HCT116 (cell line): ENCODE measurements around the gene CELF4. TPM values are rescaled to one million over a fixed set of nuclear protein-coding genes. Genes with fewer than 3 reads are reported as not detected.

Experiments
- ATAC-seq: fragments of 200-7000 bp; cut with Tn5 transposase; 2 replicates; pipeline ENCODE4 v1.9.1; 2020; ENCODE audit warnings: mild to moderate bottlenecking, moderate library complexity
- BruUV-seq: library from RNA; stranded (reverse); fragments of 400-500 nt; replicated peaks from 2 replicates; lab custom pipeline; 2021; lab: Mats Ljungman, UMichigan
- CTCF ChIA-PET: fragments of 300-600 bp; sonication (Branson Sonifier 250); formaldehyde crosslinking; loops from one replicate; lab custom pipeline; 2021; ENCODE audit warnings: antibody characterized with exemption; lab: Charles Lee
- POLR2A ChIA-PET: fragments of 300-600, 350-600 bp; sonication (Branson Sonifier 250); formaldehyde crosslinking; loops from one replicate; lab custom pipeline; 2021; ENCODE audit warnings: antibody characterized with exemption; lab: Charles Lee
- RAD21 ChIA-PET, 2 experiments: fragments of 300-600 bp; sonication (Branson Sonifier 250); formaldehyde crosslinking; loops; one replicate each; lab custom pipeline; 2023; ENCODE audit warnings: low total read pairs in 2 of 2; ENCODE audit not compliant: uncharacterized antibody in 2 of 2, unreplicated experiment in 2 of 2, low non-redundant PET in 1 of 2; lab: Charles Lee
- DNase-seq: peaks from one replicate; pipeline ENCODE4 v3.0.0-alpha.2; 2010; ENCODE audit warnings: low read depth, low spot score
- H2AFZ ChIP-seq: fragments of 200-600 bp; shearing (Covaris generic), sonication (generic); 2 replicates; pipeline ENCODE4 v1.6.1; 2017; ENCODE audit warnings: low read depth, mixed run types, mixed read lengths, antibody characterized with exemption, low read length; ENCODE audit not compliant: poor library complexity, severe bottlenecking
- H3K27ac ChIP-seq: 2 replicates; pipeline ENCODE4 v1.5.1; 2012; ENCODE audit warnings: low read depth, low read length
- H3K27me3 ChIP-seq: fragments of 200-600 bp; sonication (generic); 2 replicates; pipeline ENCODE4 v1.6.1; 2016; ENCODE audit warnings: mixed run types, low read length, mixed read lengths; ENCODE audit not compliant: insufficient read depth
- H3K36me3 ChIP-seq, 2 experiments: fragments of 200-500 bp in 1 of 2; fragments of 200-600 bp in 1 of 2; sonication (Bioruptor generic) in 1 of 2; sonication (generic) in 1 of 2; 2 replicates each; pipeline versions ENCODE4 v1.5.1 to v1.6.1; 2014 to 2016; ENCODE audit warnings: low read length in 2 of 2, inconsistent platforms in 1 of 2, mixed read lengths in 1 of 2, mixed run types in 1 of 2; ENCODE audit not compliant: insufficient read depth in 2 of 2, control insufficient read depth in 1 of 2
- H3K4me1 ChIP-seq, 2 experiments: fragments of 200-600 bp in 1 of 2; sonication (generic) in 1 of 2; 2 replicates each; pipeline versions ENCODE4 v1.5.1 to v1.6.1; 2012 to 2017; ENCODE audit warnings: low read length in 2 of 2, inconsistent platforms in 1 of 2, mild to moderate bottlenecking in 1 of 2, mixed read lengths in 1 of 2, mixed run types in 1 of 2, moderate library complexity in 1 of 2; ENCODE audit not compliant: insufficient read depth in 2 of 2, control insufficient read depth in 1 of 2
- H3K4me2 ChIP-seq: fragments of 200-600 bp; sonication (generic); 2 replicates; pipeline ENCODE4 v1.6.1; 2017; ENCODE audit warnings: mixed run types, low read length, mixed read lengths
- H3K4me3 ChIP-seq, 2 experiments: fragments of 200-600 bp in 1 of 2; sonication (generic) in 1 of 2; replicated peaks in 1 of 2; 2 replicates each; pipeline ENCODE4 v1.5.1; 2011 to 2016; ENCODE audit warnings: low read length in 2 of 2, control low read depth in 1 of 2, low read depth in 1 of 2, mild to moderate bottlenecking in 1 of 2, mixed read lengths in 1 of 2, mixed run types in 1 of 2
- H3K79me2 ChIP-seq: fragments of 200-600 bp; sonication (generic); 2 replicates; pipeline ENCODE4 v1.6.1; 2017; ENCODE audit warnings: mild to moderate bottlenecking, mixed run types, low read length, moderate library complexity, mixed read lengths; ENCODE audit not compliant: insufficient read depth
- H3K9ac ChIP-seq: fragments of 200-600 bp; sonication (generic); 2 replicates; pipeline ENCODE4 v1.6.1; 2016; ENCODE audit warnings: low read length, mixed read lengths
- H3K9me2 ChIP-seq: fragments of 200-600 bp; sonication (generic), shearing (Covaris generic); 2 replicates; pipeline ENCODE4 v1.6.1; 2017; ENCODE audit warnings: mixed run types, mild to moderate bottlenecking, moderate library complexity; ENCODE audit not compliant: insufficient read depth
- H3K9me3 ChIP-seq, 2 experiments: fragments of 200-500 bp in 1 of 2; fragments of 200-600 bp in 1 of 2; sonication (Bioruptor generic) in 1 of 2; sonication (generic) in 1 of 2; 2 replicates each; pipeline ENCODE4 v1.6.1; 2014 to 2017; ENCODE audit warnings: low read length in 2 of 2, mixed read lengths in 2 of 2, inconsistent platforms in 1 of 2, low read depth in 1 of 2, mild to moderate bottlenecking in 1 of 2, mixed run types in 1 of 2, moderate library complexity in 1 of 2; ENCODE audit not compliant: control insufficient read depth in 1 of 2, insufficient read depth in 1 of 2
- H4K20me1 ChIP-seq: fragments of 200-600 bp; sonication (generic), shearing (Covaris generic); 2 replicates; pipeline ENCODE4 v1.6.1; 2017; ENCODE audit warnings: mixed run types, mild to moderate bottlenecking, moderate library complexity; ENCODE audit not compliant: insufficient read depth
- ATF3 ChIP-seq: IDR thresholded peaks from 2 replicates; pipeline ENCODE4 v1.6.1; 2012
- CBX3 ChIP-seq: IDR thresholded peaks from 2 replicates; pipeline ENCODE4 v1.6.1; 2012; ENCODE audit warnings: low read depth
- POLR2AphosphoS5 ChIP-seq: IDR thresholded peaks from 2 replicates; pipeline ENCODE4 v1.6.1; 2011; ENCODE audit warnings: mild to moderate bottlenecking, low read depth, low read length, moderate library complexity
- SIN3A ChIP-seq: IDR thresholded peaks from 2 replicates; pipeline ENCODE4 v1.6.1; 2012; ENCODE audit warnings: low read depth
- ZFX ChIP-seq: fragments of 450-650 bp; IDR thresholded peaks from 2 replicates; pipeline ENCODE4 v1.6.1; 2017
- intact Hi-C: fragments of 100-400 bp; cut with micrococcal nuclease; formaldehyde crosslinking; loops from 2 replicates; pipeline ENCODE4 v1.10.0; 2022
- total RNA-seq: library from RNA; stranded (reverse); gene quantifications from one replicate; pipeline ENCODE4 v1.2.1, GENCODE V29; 2021; ENCODE audit not compliant: unreplicated experiment
- TF ChIP-seq, protein P1 (sequence below): IDR thresholded peaks from 2 replicates; pipeline ENCODE4 v1.6.1; 2012
- TF ChIP-seq, protein P2 (sequence below): IDR thresholded peaks from 2 replicates; pipeline ENCODE4 v1.6.1; 2012; ENCODE audit warnings: low read depth

CELF4 gene
- total RNA-seq, 1 experiment from 2014 or later = not detected

- CTCF ChIA-PET = no interaction called here
- intact Hi-C loops = no loop called here
Measured at GRCh38 chr18:37270666-37271052, 294.9 kb downstream of the CELF4 start.

GRCh38 chr18:37270038-37270665 is 295.4 kb downstream of the CELF4 start:
- Histone ChIP-seq H3K79me2 (no peaks in the 10 kb centered on the region), H3K4me1 (no peaks in the 10 kb centered on the region), H3K27ac (no peak overlapping the region), H3K4me3 (no peak overlapping the region), H3K9me3 (no peaks in the 10 kb centered on the region), H3K36me3 (no peaks in the 10 kb centered on the region), H3K4me2 (no peak overlapping the region), H2AFZ (no peak overlapping the region), H4K20me1 (no peaks in the 10 kb centered on the region), H3K9ac (no peak overlapping the region), H3K9me2 (no peaks in the 10 kb centered on the region), H3K27me3 (peaks cover 5% of the 10 kb centered on the region; the same call in 1 of the 2 replicates)
- no peak for DNase-seq
- RAD21 ChIA-PET = no interaction called here
- peak; percentile 24; the same call in 1 of the 2 replicates for TF ChIP-seq POLR2AphosphoS5
- TF ChIP-seq SIN3A = peak; percentile 60; the same call in 1 of the 2 replicates
- peak; percentile 71 for TF ChIP-seq CBX3
- TF ChIP-seq, protein P1, sequence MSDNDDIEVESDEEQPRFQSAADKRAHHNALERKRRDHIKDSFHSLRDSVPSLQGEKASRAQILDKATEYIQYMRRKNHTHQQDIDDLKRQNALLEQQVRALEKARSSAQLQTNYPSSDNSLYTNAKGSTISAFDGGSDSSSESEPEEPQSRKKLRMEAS = 0 out of 2 replicates have a peak, but pooled peaks have one; percentile 30
- TF ChIP-seq, protein P2, sequence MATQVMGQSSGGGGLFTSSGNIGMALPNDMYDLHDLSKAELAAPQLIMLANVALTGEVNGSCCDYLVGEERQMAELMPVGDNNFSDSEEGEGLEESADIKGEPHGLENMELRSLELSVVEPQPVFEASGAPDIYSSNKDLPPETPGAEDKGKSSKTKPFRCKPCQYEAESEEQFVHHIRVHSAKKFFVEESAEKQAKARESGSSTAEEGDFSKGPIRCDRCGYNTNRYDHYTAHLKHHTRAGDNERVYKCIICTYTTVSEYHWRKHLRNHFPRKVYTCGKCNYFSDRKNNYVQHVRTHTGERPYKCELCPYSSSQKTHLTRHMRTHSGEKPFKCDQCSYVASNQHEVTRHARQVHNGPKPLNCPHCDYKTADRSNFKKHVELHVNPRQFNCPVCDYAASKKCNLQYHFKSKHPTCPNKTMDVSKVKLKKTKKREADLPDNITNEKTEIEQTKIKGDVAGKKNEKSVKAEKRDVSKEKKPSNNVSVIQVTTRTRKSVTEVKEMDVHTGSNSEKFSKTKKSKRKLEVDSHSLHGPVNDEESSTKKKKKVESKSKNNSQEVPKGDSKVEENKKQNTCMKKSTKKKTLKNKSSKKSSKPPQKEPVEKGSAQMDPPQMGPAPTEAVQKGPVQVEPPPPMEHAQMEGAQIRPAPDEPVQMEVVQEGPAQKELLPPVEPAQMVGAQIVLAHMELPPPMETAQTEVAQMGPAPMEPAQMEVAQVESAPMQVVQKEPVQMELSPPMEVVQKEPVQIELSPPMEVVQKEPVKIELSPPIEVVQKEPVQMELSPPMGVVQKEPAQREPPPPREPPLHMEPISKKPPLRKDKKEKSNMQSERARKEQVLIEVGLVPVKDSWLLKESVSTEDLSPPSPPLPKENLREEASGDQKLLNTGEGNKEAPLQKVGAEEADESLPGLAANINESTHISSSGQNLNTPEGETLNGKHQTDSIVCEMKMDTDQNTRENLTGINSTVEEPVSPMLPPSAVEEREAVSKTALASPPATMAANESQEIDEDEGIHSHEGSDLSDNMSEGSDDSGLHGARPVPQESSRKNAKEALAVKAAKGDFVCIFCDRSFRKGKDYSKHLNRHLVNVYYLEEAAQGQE = peak; percentile 100
- no peak for TF ChIP-seq ATF3
- CTCF ChIA-PET = no interaction called here
- ATAC-seq = no peak
- intact Hi-C loops = no loop called here
- POLR2A ChIA-PET = no interaction called here
- BruUV-seq = no TSS peak

More at GRCh38 chr18:37270666-37271052, 294.9 kb downstream of the CELF4 start:
- ChIA-PET RAD21 (no interaction called here), POLR2A (no interaction called here)
- Histone ChIP-seq H3K9me3 (no peaks in the 10 kb centered on the region), H3K9me2 (no peaks in the 10 kb centered on the region), H3K27ac (no peak overlapping the region), H3K27me3 (peaks cover 5% of the 10 kb centered on the region; the same call in 1 of the 2 replicates)
- TF ChIP-seq, protein P1 = no peak
- TF ChIP-seq ZFX = no peak
- TF ChIP-seq, all 23 proteins: peak for 0
- H3K4me2 ChIP-seq = no peak overlapping the region
- H3K79me2 ChIP-seq = no peaks in the 10 kb centered on the region
- ATAC-seq (no peak), DNase-seq (no peak)
- H3K36me3 ChIP-seq = no peaks in the 10 kb centered on the region
- H3K9ac ChIP-seq = no peak overlapping the region
- BruUV-seq = no TSS peak
- H4K20me1 ChIP-seq = no peaks in the 10 kb centered on the region
- H2AFZ ChIP-seq = no peak overlapping the region
- H3K4me3 ChIP-seq = no peak overlapping the region
- no peaks in the 10 kb centered on the region for H3K4me1 ChIP-seq
